Measurements from ENCODE around the gene ARFGEF2. TPM values are rescaled to one million over a fixed set of nuclear protein-coding genes. Genes with fewer than 3 reads are reported as not detected.

Gene ARFGEF2
- total RNA-seq, 2 donors from 2014 or later, result 31.5 to 46.5 TPM

GRCh38 chr20:48952656-48953055, 31.1 kb downstream of the ARFGEF2 start:
- Histone ChIP-seq H3K4me3 (no peak overlapping the region), H3K4me1 (peaks cover 0 to 17% of the 10 kb centered on the region in 2 donors), H3K27me3 (no peaks in the 10 kb centered on the region), H3K27ac (peak overlapping the region in 1 of 2 donors; percentile 12), H3K9me3 (no peaks in the 10 kb centered on the region), H3K36me3 (peaks cover 83% of the 10 kb centered on the region)
- TF ChIP-seq CTCF (IDR thresholded peaks at IDR 0.05), result no peak
- DNase-seq (ENCODE audit: low spot score), result no peak

- H3K9me3 ChIP-seq, result no peaks in the 10 kb centered on the region
- H3K36me3 ChIP-seq, result peaks cover 81% of the 10 kb centered on the region
- H3K4me1 ChIP-seq, result peaks cover 0 to 20% of the 10 kb centered on the region in 2 donors
- H3K27ac ChIP-seq, result peak overlapping the region; percentile 51 to 56
- DNase-seq (ENCODE audit: low spot score), result no peak
- TF ChIP-seq CTCF (IDR thresholded peaks at IDR 0.05), result no peak
- no peaks in the 10 kb centered on the region for H3K27me3 ChIP-seq
- H3K4me3 ChIP-seq, result no peak overlapping the region
These were observed 32.1 kb downstream of the ARFGEF2 start for GRCh38 chr20:48953653-48954052.

GRCh38 chr20:48956052-48956451, 34.5 kb downstream of the ARFGEF2 start:
- no peak for TF ChIP-seq CTCF (IDR thresholded peaks at IDR 0.05)
- no peaks in the 10 kb centered on the region for H3K9me3 ChIP-seq
- H3K4me3 ChIP-seq, result no peak overlapping the region
- no peaks in the 10 kb centered on the region for H3K27me3 ChIP-seq
- DNase-seq (ENCODE audit: low spot score), result no peak
- peaks cover 65% of the 10 kb centered on the region for H3K36me3 ChIP-seq
- no peak overlapping the region for H3K27ac ChIP-seq
- peaks cover 0 to 20% of the 10 kb centered on the region in 2 donors for H3K4me1 ChIP-seq

- Histone ChIP-seq H3K4me1 (peaks cover 0 to 20% of the 10 kb centered on the region in 2 donors), H3K36me3 (peaks cover 57% of the 10 kb centered on the region), H3K4me3 (no peak overlapping the region), H3K27ac (no peak overlapping the region), H3K27me3 (no peaks in the 10 kb centered on the region), H3K9me3 (no peaks in the 10 kb centered on the region)
- TF ChIP-seq CTCF (IDR thresholded peaks at IDR 0.05), result no peak
- no peak for DNase-seq (ENCODE audit: low spot score)
These were observed 35.6 kb downstream of the ARFGEF2 start for GRCh38 chr20:48957053-48957481.

GRCh38 chr20:48957533-48957932, 36.0 kb downstream of the ARFGEF2 start:
- no peak for TF ChIP-seq CTCF (IDR thresholded peaks at IDR 0.05)
- peaks cover 52% of the 10 kb centered on the region for H3K36me3 ChIP-seq
- no peaks in the 10 kb centered on the region for H3K27me3 ChIP-seq
- H3K27ac ChIP-seq, result no peak overlapping the region
- no peak overlapping the region for H3K4me3 ChIP-seq
- H3K9me3 ChIP-seq, result no peaks in the 10 kb centered on the region
- peaks cover 0 to 20% of the 10 kb centered on the region in 2 donors for H3K4me1 ChIP-seq
- DNase-seq (ENCODE audit: low spot score), result no peak

- Histone ChIP-seq H3K27me3 (no peaks in the 10 kb centered on the region), H3K4me1 (peaks cover 0 to 16% of the 10 kb centered on the region in 2 donors), H3K4me3 (no peak overlapping the region), H3K27ac (no peak overlapping the region), H3K36me3 (peaks cover 53% of the 10 kb centered on the region), H3K9me3 (no peaks in the 10 kb centered on the region)
- DNase-seq (ENCODE audit: low spot score), result no peak
- TF ChIP-seq CTCF (IDR thresholded peaks at IDR 0.05), result no peak
These were observed 37.2 kb downstream of the ARFGEF2 start for GRCh38 chr20:48958743-48959142.
